SU-DHL-6 (cell line): ENCODE measurements around the gene FYTTD1.

Source experiments
- EZH2phosphoT487 ChIP-seq: fragments of 200-600 bp; sonication (generic), shearing (Covaris generic); conservative IDR thresholded peaks from 2 replicates; pipeline ENCODE4 v1.6.1; 2018; ENCODE audit warnings: mild to moderate bottlenecking, antibody characterized with exemption, low read length, moderate library complexity, mixed read lengths
- TF ChIP-seq, protein P1 (sequence below): fragments of 200-600 bp; sonication (generic); IDR thresholded peaks from one replicate; pipeline ENCODE4 v1.5.1; 2017; ENCODE audit warnings: antibody characterized with exemption, mild to moderate bottlenecking, low read length, moderate library complexity; ENCODE audit not compliant: insufficient read depth, poor library complexity, severe bottlenecking

DNA sequence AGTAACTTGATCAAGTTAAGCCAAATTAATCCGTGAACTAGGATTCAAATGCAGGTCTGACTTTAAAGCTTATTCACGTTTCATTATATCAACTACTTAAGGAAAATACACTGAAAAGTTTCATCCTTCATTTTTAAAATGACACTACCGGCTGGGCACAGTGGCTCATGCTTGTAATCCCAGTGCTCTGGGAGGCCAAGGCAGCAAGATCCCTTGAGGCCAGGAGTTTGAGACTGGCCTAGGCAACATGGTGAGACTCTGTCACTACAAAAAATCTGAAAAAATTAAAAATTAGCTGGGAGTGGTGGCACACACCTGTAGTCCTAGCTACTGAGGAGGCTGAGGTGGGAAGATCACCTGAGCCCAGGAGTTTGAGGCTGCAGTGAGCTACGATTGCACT lies 16.6 kb upstream of the FYTTD1 start:
- TF ChIP-seq, protein P1, sequence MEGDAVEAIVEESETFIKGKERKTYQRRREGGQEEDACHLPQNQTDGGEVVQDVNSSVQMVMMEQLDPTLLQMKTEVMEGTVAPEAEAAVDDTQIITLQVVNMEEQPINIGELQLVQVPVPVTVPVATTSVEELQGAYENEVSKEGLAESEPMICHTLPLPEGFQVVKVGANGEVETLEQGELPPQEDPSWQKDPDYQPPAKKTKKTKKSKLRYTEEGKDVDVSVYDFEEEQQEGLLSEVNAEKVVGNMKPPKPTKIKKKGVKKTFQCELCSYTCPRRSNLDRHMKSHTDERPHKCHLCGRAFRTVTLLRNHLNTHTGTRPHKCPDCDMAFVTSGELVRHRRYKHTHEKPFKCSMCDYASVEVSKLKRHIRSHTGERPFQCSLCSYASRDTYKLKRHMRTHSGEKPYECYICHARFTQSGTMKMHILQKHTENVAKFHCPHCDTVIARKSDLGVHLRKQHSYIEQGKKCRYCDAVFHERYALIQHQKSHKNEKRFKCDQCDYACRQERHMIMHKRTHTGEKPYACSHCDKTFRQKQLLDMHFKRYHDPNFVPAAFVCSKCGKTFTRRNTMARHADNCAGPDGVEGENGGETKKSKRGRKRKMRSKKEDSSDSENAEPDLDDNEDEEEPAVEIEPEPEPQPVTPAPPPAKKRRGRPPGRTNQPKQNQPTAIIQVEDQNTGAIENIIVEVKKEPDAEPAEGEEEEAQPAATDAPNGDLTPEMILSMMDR = no peak
- TF ChIP-seq EZH2phosphoT487 = no peak
